Lung (tissue), 12 donors: ENCODE measurements around the gene CTSH. TPM values are rescaled to one million over a fixed set of nuclear protein-coding genes. Genes with fewer than 3 reads are reported as not detected.

Source experiments
- ATAC-seq: fragments of 200-7000 bp; cut with Tn5 transposase; one replicate; pipeline ENCODE4 v1.9.1; 2020; ENCODE audit warnings: moderate number of reproducible peaks; ENCODE audit not compliant: insufficient read depth, low FRiP score
- DNase-seq, 3 donors: peaks; one replicate each; pipeline ENCODE4 v3.0.0-alpha.2; 2013 to 2017
- H3K27ac ChIP-seq, 2 donors: one replicate each; pipeline ENCODE4 v1.5.1; 2013; ENCODE audit warnings: mild to moderate bottlenecking in 2 of 2, moderate library complexity in 2 of 2, control low read depth in 1 of 2, inconsistent platforms in 1 of 2, low read depth in 1 of 2, low read length in 1 of 2
- H3K27me3 ChIP-seq, 3 donors: one replicate each; pipeline ENCODE4 v1.5.1; 2013; ENCODE audit warnings: low read length in 2 of 3; ENCODE audit not compliant: control insufficient read depth in 3 of 3, insufficient read depth in 3 of 3
- H3K36me3 ChIP-seq, 4 donors: one replicate each; pipeline ENCODE4 v1.5.1; 2013; ENCODE audit warnings: low read length in 4 of 4, mild to moderate bottlenecking in 1 of 4, moderate library complexity in 1 of 4; ENCODE audit not compliant: control insufficient read depth in 4 of 4, insufficient read depth in 4 of 4
- H3K4me1 ChIP-seq, 5 donors: one replicate each; pipeline ENCODE4 v1.5.1; 2013; ENCODE audit warnings: low read length in 5 of 5, mild to moderate bottlenecking in 2 of 5, moderate library complexity in 1 of 5; ENCODE audit not compliant: control insufficient read depth in 5 of 5, insufficient read depth in 5 of 5
- H3K4me3 ChIP-seq: one replicate; pipeline ENCODE4 v1.5.1; 2013; ENCODE audit warnings: mild to moderate bottlenecking, control low read depth, moderate library complexity
- H3K9ac ChIP-seq, 2 donors: one replicate each; pipeline ENCODE4 v1.5.1; 2013; ENCODE audit warnings: low read length in 2 of 2, control low read depth in 1 of 2; ENCODE audit not compliant: insufficient read depth in 1 of 2
- H3K9me3 ChIP-seq, 4 donors: one replicate each; pipeline ENCODE4 v1.5.1; 2013; ENCODE audit warnings: low read length in 3 of 4, mild to moderate bottlenecking in 1 of 4, moderate library complexity in 1 of 4; ENCODE audit not compliant: control insufficient read depth in 4 of 4, insufficient read depth in 3 of 4
- CTCF ChIP-seq: IDR thresholded peaks from 2 replicates; pipeline ENCODE4 v1.5.1; 2012; ENCODE audit warnings: mild to moderate bottlenecking; ENCODE audit errors: control extremely low read depth, extremely low read depth
- WGBS, 2 donors: extraction: QIAGEN DNeasy Blood & Tissue Kit; methylation state at CpG; one replicate each; pipeline ENCODE4 v1.1.7; 2013; 5-methylcytosine and 5-hydroxymethylcytosine counted together
- polyA plus RNA-seq, 2 donors: library from polyadenylated mRNA; stranded (reverse); fragments of 200-250 nt; gene quantifications; one replicate each; pipeline ENCODE4 v1.2.1, GENCODE V29; 2013
- total RNA-seq, 2 donors: library from RNA; depleted of rRNA in 1 of 2; stranded (reverse); fragments of >200 nt in 1 of 2; gene quantifications; one replicate each; pipeline ENCODE4 v1.2.1, GENCODE V29; 2014 to 2021
- donor health status: control.
- donor health status: control.
- donor health status: Bipolar disorder and iron deficiency.
- donor health status: healthy.
- donor health status: DM: yes; HTN: yes; CAD: no.

Gene CTSH
- total and polyA plus RNA-seq, 4 donors, result 821 to 1,902 (median 1,209) TPM

GRCh38 chr15:78979456-78980320, 34.8 kb upstream of the CTSH start:
- H3K4me3 ChIP-seq, result no peak overlapping the region
- ATAC-seq (peak; percentile 21), DNase-seq (peak; percentile 42 to 78 (median 64))
- H3K9me3 ChIP-seq, result no peaks in the 10 kb centered on the region
- H3K27ac ChIP-seq, result peak overlapping the region in 1 of 2 donors; percentile 10
- H3K36me3 ChIP-seq, result no peaks in the 10 kb centered on the region
- no peaks in the 10 kb centered on the region for H3K27me3 ChIP-seq
- WGBS, 2 donors, result 60 to 69% methylated on average over 17 of the region's 17 CpGs
- H3K4me1 ChIP-seq, result peaks cover 0 to 5% (median 0%) of the 10 kb centered on the region in 5 donors
- TF ChIP-seq CTCF, result peak; percentile 57
- no peak overlapping the region for H3K9ac ChIP-seq

GRCh38 chr15:78978601-78979179, 33.8 kb upstream of the CTSH start:
- Histone ChIP-seq H3K36me3 (no peaks in the 10 kb centered on the region), H3K9me3 (no peaks in the 10 kb centered on the region), H3K4me3 (no peak overlapping the region), H3K4me1 (peaks cover 0 to 4% (median 0%) of the 10 kb centered on the region in 5 donors), H3K9ac (no peak overlapping the region), H3K27me3 (no peaks in the 10 kb centered on the region), H3K27ac (peak overlapping the region in 1 of 2 donors; percentile 10)
- no peak for ATAC-seq
- WGBS, 2 donors, result 90 to 95% methylated on average over 19 of the region's 19 CpGs
- TF ChIP-seq CTCF, result no peak
- DNase-seq, result no peak

GRCh38 chr15:78977591-78978347, 32.9 kb upstream of the CTSH start:
- WGBS, 2 donors, result 87 to 91% methylated on average over 10 of the region's 10 CpGs

More at GRCh38 chr15:78977591-78978347, 32.9 kb upstream of the CTSH start:
- no peak for ATAC-seq
- Histone ChIP-seq H3K9me3 (no peaks in the 10 kb centered on the region), H3K4me1 (no peaks in the 10 kb centered on the region), H3K27me3 (no peaks in the 10 kb centered on the region), H3K4me3 (no peak overlapping the region), H3K9ac (no peak overlapping the region), H3K36me3 (no peaks in the 10 kb centered on the region), H3K27ac (no peak overlapping the region)
- no peak for TF ChIP-seq CTCF
- DNase-seq, result no peak
